Fibroblast of villous mesenchyme (primary cell): ENCODE results near the gene PTDSS2. TPM values are rescaled to one million over a fixed set of nuclear protein-coding genes. Genes with fewer than 3 reads are reported as not detected.

Experiments used
- DNase-seq: peaks from one replicate; pipeline ENCODE4 v3.0.0-alpha.2; 2010; ENCODE audit warnings: low read depth
- H3K4me3 ChIP-seq: 2 replicates; pipeline ENCODE4 v1.5.1; 2011; ENCODE audit warnings: low read depth, mild to moderate bottlenecking, low read length
- total RNA-seq: library from RNA; depleted of rRNA; stranded (reverse); fragments of >200 nt; gene quantifications from 2 replicates; pipeline ENCODE4 v1.2.3, GENCODE V29; 2012
- TF ChIP-seq, protein P1 (sequence below): IDR thresholded peaks from 2 replicates; pipeline ENCODE4 v1.5.1; 2012; ENCODE audit warnings: low read depth, mild to moderate bottlenecking, low read length; ENCODE audit not compliant: insufficient read depth

PTDSS2 gene
- total RNA-seq, 1 donor = 31.5 TPM

DNA sequence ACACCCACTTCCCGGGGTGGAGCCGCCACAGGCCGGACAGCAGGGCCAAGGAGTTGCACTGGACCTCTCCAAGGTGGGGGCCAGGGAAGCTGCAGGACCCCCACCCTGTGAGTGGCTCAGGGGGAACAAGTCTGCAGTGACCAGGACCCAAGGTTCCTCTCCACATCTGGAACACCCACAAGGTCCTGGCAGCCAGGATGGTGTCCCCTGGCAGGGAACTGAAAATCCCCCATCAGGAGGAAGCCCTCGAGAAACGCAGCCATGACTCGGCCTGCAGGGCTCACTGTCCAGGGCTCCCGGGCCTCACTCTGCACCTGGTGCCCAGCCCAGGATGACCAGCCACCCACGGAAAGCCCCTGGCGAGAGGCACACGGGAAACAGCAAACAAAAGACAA is 45.5 kb downstream of the PTDSS2 start:
- DNase-seq = no peak
- TF ChIP-seq, protein P1, sequence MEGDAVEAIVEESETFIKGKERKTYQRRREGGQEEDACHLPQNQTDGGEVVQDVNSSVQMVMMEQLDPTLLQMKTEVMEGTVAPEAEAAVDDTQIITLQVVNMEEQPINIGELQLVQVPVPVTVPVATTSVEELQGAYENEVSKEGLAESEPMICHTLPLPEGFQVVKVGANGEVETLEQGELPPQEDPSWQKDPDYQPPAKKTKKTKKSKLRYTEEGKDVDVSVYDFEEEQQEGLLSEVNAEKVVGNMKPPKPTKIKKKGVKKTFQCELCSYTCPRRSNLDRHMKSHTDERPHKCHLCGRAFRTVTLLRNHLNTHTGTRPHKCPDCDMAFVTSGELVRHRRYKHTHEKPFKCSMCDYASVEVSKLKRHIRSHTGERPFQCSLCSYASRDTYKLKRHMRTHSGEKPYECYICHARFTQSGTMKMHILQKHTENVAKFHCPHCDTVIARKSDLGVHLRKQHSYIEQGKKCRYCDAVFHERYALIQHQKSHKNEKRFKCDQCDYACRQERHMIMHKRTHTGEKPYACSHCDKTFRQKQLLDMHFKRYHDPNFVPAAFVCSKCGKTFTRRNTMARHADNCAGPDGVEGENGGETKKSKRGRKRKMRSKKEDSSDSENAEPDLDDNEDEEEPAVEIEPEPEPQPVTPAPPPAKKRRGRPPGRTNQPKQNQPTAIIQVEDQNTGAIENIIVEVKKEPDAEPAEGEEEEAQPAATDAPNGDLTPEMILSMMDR = no peak
- H3K4me3 ChIP-seq = no peak overlapping the region

DNA sequence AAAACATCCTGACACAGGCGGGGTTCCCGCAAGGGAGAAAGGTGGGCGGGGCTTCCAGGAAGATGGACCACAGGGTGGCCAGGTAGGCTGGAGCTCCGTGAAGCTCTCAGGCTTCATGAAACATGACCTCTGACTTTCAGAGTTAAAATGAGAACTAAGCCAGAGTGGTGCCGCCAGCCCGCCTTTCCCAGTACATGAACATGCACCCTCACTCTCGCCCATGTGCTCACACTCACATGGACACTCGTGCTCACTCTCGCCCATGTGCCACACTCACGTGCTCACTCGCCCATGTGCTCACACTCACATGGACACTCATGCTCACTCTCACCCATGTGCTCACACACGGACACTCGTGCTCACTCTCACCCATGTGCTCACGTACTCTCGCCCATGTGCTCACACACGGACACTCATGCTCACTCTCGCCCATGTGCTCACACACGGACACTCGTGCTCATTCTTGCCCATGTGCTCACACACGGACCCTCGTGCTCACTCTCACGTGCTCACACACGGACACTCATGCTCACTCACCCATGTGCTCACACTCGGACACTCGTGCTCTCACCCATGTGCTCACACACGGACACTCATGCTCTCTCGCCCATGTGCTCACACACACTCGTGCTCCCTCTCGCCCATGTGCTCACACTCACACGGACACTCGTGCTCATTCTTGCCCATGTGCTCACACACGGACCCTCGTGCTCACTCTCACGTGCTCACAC is 46.9 kb downstream of the PTDSS2 start:
- H3K4me3 ChIP-seq = no peak overlapping the region
- TF ChIP-seq, protein P1 = no peak
- no peak for DNase-seq

DNA sequence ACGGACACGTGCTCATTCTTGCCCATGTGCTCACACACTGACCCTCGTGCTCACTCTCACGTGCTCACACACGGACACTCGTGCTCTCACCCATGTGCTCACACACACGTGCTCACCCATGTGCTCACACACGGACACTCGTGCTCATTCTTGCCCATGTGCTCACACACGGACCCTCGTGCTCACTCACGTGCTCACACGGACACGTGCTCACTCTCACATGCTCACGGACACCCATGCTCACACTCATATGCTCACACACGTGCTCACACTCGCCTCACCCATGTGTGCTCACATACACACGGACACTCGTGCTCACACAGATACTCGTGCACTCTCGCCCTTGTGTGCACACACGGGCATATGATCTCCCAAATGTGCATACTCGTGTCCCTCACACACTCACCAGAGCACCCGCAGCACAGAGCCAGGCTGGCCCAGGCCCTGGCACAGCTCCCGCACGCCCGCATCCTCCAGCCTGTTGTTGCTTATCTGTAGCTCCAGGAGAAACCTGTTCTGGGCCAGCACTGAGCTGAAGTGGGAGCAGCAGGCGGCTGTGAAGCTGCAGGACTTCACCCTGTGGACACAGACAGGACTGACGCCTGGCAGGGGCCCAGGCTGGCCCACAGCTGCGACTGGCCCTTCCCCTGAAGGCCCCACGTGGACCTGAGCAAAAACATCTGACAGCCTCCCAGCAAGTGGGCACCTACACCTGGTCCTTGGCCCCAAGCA is 47.7 kb downstream of the PTDSS2 start:
- TF ChIP-seq, protein P1 = no peak
- no peak overlapping the region for H3K4me3 ChIP-seq
- no peak for DNase-seq

DNA sequence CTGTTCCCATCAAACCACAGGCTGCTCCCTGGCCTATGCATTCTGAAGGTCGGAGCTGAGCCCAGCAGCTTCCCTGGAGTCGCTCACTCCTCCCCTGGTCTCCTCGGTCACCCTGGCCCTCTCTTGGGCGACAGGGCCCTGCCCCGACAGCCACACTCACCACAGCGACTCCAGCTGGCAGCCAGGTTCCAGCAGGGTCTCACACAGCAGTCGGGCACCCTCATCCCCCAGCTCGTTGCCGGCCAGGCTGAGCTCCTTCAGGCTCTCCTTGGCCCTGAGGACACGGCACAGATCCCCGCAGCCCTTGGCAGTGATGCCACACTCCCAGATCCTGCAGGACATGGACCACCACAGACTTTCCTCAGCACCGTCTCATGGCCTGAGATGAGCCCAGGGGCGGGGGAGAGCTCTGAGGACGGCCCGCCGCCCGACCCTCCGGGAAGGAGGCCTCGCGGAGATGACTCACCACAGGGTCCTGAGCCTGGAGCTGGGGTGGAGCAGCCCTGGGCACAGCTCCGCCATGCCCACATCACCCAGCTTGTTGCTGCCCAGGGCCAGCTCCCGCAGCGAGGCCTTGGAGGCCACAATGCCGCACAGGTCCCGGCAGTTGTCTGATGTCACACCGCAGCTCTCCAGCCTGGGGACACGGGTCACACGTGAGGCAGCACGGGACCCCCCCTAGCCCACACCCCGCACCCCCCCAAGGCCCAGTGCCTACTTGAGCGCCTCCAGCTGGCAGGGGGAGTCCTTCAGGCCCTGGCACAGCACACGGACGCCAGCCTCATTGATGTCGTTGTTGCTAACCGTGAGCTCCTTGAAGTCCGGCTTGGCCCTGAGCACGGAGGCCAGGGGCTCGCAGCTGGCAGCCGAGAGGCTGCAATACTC is 48.5 kb downstream of the PTDSS2 start:
- DNase-seq = no peak
- H3K4me3 ChIP-seq = no peak overlapping the region
- TF ChIP-seq, protein P1 = no peak

DNA sequence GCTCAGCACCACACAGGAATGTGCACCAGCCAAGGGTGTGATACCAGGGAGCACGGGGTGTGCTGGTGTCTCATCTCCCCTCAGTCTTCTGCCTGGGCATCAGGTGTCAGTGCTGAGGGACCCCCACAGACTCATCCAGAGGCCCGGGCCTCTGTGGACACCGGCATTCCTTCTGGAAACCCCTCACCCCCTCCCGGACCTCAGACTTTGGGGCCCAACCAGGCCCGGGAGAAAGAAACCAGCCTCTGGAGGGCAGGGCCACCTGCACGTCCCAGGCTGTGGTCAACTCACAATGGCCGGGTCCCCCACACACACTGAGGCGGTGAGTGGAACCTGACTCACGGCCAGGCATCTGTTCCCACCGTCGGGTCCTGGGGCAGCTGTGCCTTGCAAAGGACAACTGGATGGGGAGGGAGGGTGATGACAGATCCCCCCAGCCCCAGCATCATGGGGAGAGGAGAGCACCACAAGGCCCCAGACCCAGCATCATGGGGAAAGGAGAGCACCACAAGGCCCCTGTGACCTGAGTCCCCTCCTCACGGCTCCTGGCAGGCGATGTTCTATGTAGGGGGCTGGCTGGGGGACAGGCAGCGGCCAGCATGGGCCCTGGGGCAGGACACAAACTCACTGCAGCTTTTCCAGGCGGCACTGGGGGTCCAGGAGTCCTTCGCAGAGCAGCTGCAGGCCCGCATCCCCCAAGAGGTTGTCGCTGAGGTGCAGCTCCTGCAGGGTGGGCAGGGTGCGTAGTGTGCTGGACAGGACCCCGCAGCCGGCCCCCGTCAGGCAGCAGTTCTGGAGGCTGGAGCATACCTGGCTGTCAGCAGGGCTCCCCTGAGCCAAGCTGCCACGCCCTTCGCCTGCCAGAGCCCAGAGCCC is 49.4 kb downstream of the PTDSS2 start:
- DNase-seq = no peak
- TF ChIP-seq, protein P1 = no peak
- H3K4me3 ChIP-seq = no peak overlapping the region

DNA sequence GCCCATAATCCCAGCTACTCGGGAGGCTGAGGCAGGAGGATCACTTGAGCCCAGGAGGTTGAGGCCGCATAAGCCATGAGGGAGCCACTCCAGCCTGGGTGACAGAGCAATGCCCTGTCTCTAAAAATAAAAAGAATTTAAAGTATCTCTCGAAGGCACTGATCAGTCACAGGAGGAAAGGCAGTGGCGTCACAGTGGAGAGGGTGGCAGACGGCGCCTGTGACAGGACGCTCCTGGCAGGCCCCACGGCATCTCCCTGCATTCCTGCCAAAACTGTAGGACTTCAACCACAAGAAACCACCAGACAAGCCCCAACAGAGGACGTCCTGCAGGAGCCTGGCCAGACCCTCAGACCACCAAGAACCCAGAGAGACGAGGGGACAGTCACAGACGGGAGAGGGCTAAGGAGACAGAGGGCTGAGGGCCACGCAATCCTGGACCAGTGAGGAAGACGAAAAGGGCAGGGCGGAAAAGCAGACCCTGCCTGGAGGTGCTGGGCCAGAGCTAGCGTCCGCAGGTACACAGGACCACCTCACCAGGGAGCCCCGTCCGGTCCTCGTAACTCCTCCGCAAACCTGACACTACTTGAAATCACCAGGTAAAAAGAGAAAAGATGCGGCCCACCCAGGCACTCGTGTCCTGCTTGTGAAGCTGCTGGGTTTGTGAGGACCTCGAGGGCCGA is 51.1 kb downstream of the PTDSS2 start:
- H3K4me3 ChIP-seq = no peak overlapping the region
- TF ChIP-seq, protein P1 = no peak
- no peak for DNase-seq
